HAP-1 (cell line): ENCODE results near the gene STON1.
A peak's percentile ranks its signal among the peaks of the same experiment; 100 is the strongest.
"Not testable (repeated sequence)": the region's sequence is repeated elsewhere in the genome, so short reads cannot be mapped to it uniquely, and the experiment has no call there.

ENCODE experiments used
- DNase-seq, 2 experiments: peaks; one replicate each; pipeline ENCODE4 v3.0.0-alpha.2; 2016 to 2020; ENCODE audit warnings: low spot score in 2 of 2
- H3K27me3 ChIP-seq: fragments of 250-450 bp; sonication (Bioruptor Pico); 2 replicates; pipeline ENCODE4 v1.5.1; 2020; ENCODE audit warnings: low read depth, mild to moderate bottlenecking, moderate library complexity
- H3K36me3 ChIP-seq: fragments of 250-450 bp; sonication (Bioruptor Pico); replicated peaks from 2 replicates; pipeline ENCODE4 v1.5.1; 2020; ENCODE audit warnings: mild to moderate bottlenecking
- H3K4me1 ChIP-seq: fragments of 250-450 bp; sonication (Bioruptor Pico); 2 replicates; pipeline ENCODE4 v1.5.1; 2020; ENCODE audit warnings: mild to moderate bottlenecking
- H3K4me3 ChIP-seq: fragments of 250-450 bp; sonication (Bioruptor Pico); 2 replicates; pipeline ENCODE4 v1.5.1; 2020; ENCODE audit warnings: mild to moderate bottlenecking, moderate library complexity
- H3K9me3 ChIP-seq: fragments of 250-450 bp; sonication (Bioruptor Pico); 2 replicates; pipeline ENCODE4 v1.5.1; 2020; ENCODE audit warnings: mild to moderate bottlenecking, moderate library complexity
- in situ Hi-C: fragments of 300-500 bp; cut with MboI; formaldehyde crosslinking; loops from 3 replicates; pipeline ENCODE4 v1.14.3; 2020; ENCODE audit warnings: low sequenced_read_pairs, inconsistent platforms, mixed read lengths

The STON1 gene

GRCh38 chr2:48592067-48592466, 62.1 kb downstream of the STON1 start:
- Histone ChIP-seq H3K4me1 (peaks cover 20% of the 10 kb centered on the region), H3K36me3 (no peaks in the 10 kb centered on the region), H3K9me3 (no peaks in the 10 kb centered on the region), H3K27me3 (no peaks in the 10 kb centered on the region), H3K4me3 (no peak overlapping the region)
- in situ Hi-C loops: no loop called here
- DNase-seq: no peak

GRCh38 chr2:48596751-48597150, 66.8 kb downstream of the STON1 start:
- in situ Hi-C loops, H3K4me1 ChIP-seq, DNase-seq, H3K27me3 ChIP-seq, H3K36me3 ChIP-seq, H3K9me3 ChIP-seq, H3K4me3 ChIP-seq: not testable (repeated sequence)

GRCh38 chr2:48597492-48597891, 67.5 kb downstream of the STON1 start:
- no peak for DNase-seq
- Histone ChIP-seq H3K4me3 (no peak overlapping the region), H3K27me3 (no peaks in the 10 kb centered on the region), H3K4me1 (no peaks in the 10 kb centered on the region), H3K9me3 (no peaks in the 10 kb centered on the region), H3K36me3 (no peaks in the 10 kb centered on the region)
- in situ Hi-C loops: no loop called here

- no peaks in the 10 kb centered on the region for H3K9me3 ChIP-seq
- H3K27me3 ChIP-seq: no peaks in the 10 kb centered on the region
- DNase-seq: peak; percentile 25 to 57
- no peaks in the 10 kb centered on the region for H3K4me1 ChIP-seq
- in situ Hi-C loops: loop anchor here (25.0 kb wide), 1 partner anchor 337 kb away; no protein-coding TSS in a partner anchor
- no peaks in the 10 kb centered on the region for H3K36me3 ChIP-seq
- no peak overlapping the region for H3K4me3 ChIP-seq
Measured at GRCh38 chr2:48600204-48600813, 70.4 kb downstream of the STON1 start.

- no peak overlapping the region for H3K4me3 ChIP-seq
- DNase-seq: no peak
- in situ Hi-C loops: loop anchor here (25.0 kb wide), 1 partner anchor 336 kb away; no protein-coding TSS in a partner anchor
- H3K27me3 ChIP-seq: no peaks in the 10 kb centered on the region
- no peaks in the 10 kb centered on the region for H3K36me3 ChIP-seq
- H3K4me1 ChIP-seq: no peaks in the 10 kb centered on the region
- no peaks in the 10 kb centered on the region for H3K9me3 ChIP-seq
Measured at GRCh38 chr2:48600917-48601316, 71.0 kb downstream of the STON1 start.

- H3K27me3 ChIP-seq: no peaks in the 10 kb centered on the region
- no peaks in the 10 kb centered on the region for H3K9me3 ChIP-seq
- in situ Hi-C loops: loop anchor here (25.0 kb wide), 1 partner anchor 336 kb away; no protein-coding TSS in a partner anchor
- H3K4me1 ChIP-seq: no peaks in the 10 kb centered on the region
- H3K4me3 ChIP-seq: no peak overlapping the region
- peak; percentile 38 to 65 for DNase-seq
- H3K36me3 ChIP-seq: no peaks in the 10 kb centered on the region
Measured at GRCh38 chr2:48601349-48601748, 71.4 kb downstream of the STON1 start.

- in situ Hi-C loops: loop anchor here (25.0 kb wide), 1 partner anchor 332 kb away; no protein-coding TSS in a partner anchor
- DNase-seq: no peak
- no peaks in the 10 kb centered on the region for H3K9me3 ChIP-seq
- H3K36me3 ChIP-seq: no peaks in the 10 kb centered on the region
- no peaks in the 10 kb centered on the region for H3K27me3 ChIP-seq
- H3K4me1 ChIP-seq: no peaks in the 10 kb centered on the region
- H3K4me3 ChIP-seq: no peak overlapping the region
Measured at GRCh38 chr2:48605482-48606175, 75.7 kb downstream of the STON1 start.

- H3K4me1 ChIP-seq: no peaks in the 10 kb centered on the region
- no peaks in the 10 kb centered on the region for H3K9me3 ChIP-seq
- in situ Hi-C loops: loop anchor here (25.0 kb wide), 1 partner anchor 330 kb away; no protein-coding TSS in a partner anchor
- no peak for DNase-seq
- H3K36me3 ChIP-seq: no peaks in the 10 kb centered on the region
- no peaks in the 10 kb centered on the region for H3K27me3 ChIP-seq
- H3K4me3 ChIP-seq: no peak overlapping the region
Measured at GRCh38 chr2:48607307-48608014, 77.5 kb downstream of the STON1 start.

GRCh38 chr2:48613211-48613610, 83.3 kb downstream of the STON1 start:
- in situ Hi-C loops: loop anchor here (25.0 kb wide), 1 partner anchor 324 kb away; no protein-coding TSS in a partner anchor
- DNase-seq: no peak
- Histone ChIP-seq H3K27me3 (no peaks in the 10 kb centered on the region), H3K4me3 (no peak overlapping the region), H3K4me1 (no peaks in the 10 kb centered on the region), H3K36me3 (no peaks in the 10 kb centered on the region), H3K9me3 (no peaks in the 10 kb centered on the region)

GRCh38 chr2:48614581-48614980, 84.6 kb downstream of the STON1 start:
- H3K9me3 ChIP-seq, H3K27me3 ChIP-seq, H3K36me3 ChIP-seq, H3K4me3 ChIP-seq, DNase-seq, H3K4me1 ChIP-seq: not testable (repeated sequence)
- in situ Hi-C loops: loop anchor here (25.0 kb wide), 1 partner anchor 323 kb away; no protein-coding TSS in a partner anchor

GRCh38 chr2:48617618-48618017, 87.7 kb downstream of the STON1 start, which contains the start of gene GTF2A1L:
GTF2A1L (plus strand) TSS chr2:48617856; CDS start chr2:48617875, 19 bp downstream.
- H3K9me3 ChIP-seq: no peaks in the 10 kb centered on the region
- H3K36me3 ChIP-seq: no peaks in the 10 kb centered on the region
- H3K27me3 ChIP-seq: no peaks in the 10 kb centered on the region
- no peaks in the 10 kb centered on the region for H3K4me1 ChIP-seq
- no peak for DNase-seq
- in situ Hi-C loops: loop anchor here (25.0 kb wide), 1 partner anchor 320 kb away; no protein-coding TSS in a partner anchor
- H3K4me3 ChIP-seq: no peak within 1 kb of the TSS

- no peak for DNase-seq
- no peaks in the 10 kb centered on the region for H3K27me3 ChIP-seq
- in situ Hi-C loops: loop anchor here (25.0 kb wide), 1 partner anchor 318 kb away; no protein-coding TSS in a partner anchor
Measured at GRCh38 chr2:48619526-48619925, 89.6 kb downstream of the STON1 start.

GRCh38 chr2:48620604-48621003, 90.7 kb downstream of the STON1 start:
- Histone ChIP-seq H3K36me3 (no peaks in the 10 kb centered on the region), H3K4me1 (no peaks in the 10 kb centered on the region), H3K27me3 (no peaks in the 10 kb centered on the region), H3K9me3 (no peaks in the 10 kb centered on the region), H3K4me3 (no peak overlapping the region)
- in situ Hi-C loops: loop anchor here (25.0 kb wide), 1 partner anchor 317 kb away; no protein-coding TSS in a partner anchor
- no peak for DNase-seq

More at GRCh38 chr2:48619526-48619925, 89.6 kb downstream of the STON1 start:
- Histone ChIP-seq H3K4me1 (no peaks in the 10 kb centered on the region), H3K4me3 (no peak overlapping the region), H3K9me3 (no peaks in the 10 kb centered on the region), H3K36me3 (no peaks in the 10 kb centered on the region)
